GM18498 (cell line): Measurements from ENCODE around the gene HOXD3.

Experiments used
- ATAC-seq: cut with Tn5 transposase; IDR thresholded peaks from one replicate; pipeline ENCODE4 v1.9.1; 2021; ENCODE audit warnings: mild to moderate bottlenecking, moderate library complexity; ENCODE audit not compliant: unreplicated experiment

The HOXD3 gene

DNA sequence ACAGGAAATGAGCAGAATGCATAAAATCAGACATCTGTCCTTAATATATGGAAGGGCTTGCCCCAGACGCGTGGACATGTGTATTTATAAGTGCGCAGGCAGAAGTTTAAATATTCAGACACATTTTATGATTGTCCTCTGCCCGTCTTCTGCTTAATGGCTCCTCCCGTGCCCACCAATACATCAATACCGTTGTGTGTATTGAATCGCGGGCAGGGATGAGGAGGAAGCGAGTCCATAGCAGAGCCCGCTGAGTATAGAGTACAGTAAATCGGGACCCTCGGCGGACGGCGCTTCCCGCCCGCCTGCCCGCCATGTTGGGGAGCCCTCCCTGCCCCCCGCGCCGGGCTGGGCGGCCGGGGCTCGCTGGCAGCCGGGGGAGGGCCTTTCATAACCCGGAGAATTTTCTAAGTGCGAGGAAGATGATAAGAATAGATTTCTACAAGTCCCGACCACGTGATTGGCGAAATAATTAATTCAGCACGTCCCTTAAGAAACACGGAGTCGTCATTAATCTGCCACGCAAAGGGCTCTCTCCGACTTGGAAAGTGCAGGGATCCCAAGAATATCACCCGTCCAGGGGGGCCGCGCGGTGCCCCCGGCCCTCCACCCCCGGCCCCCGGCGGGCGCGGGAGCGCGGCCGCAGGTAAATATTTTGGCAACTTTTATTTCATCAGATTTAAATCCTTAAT lies at the start of gene HOXD3:
Gene HOXD3, plus strand, starts transcription at position 501 of the 692 bp plus-strand sequence. CDS start 11,808 bp downstream, outside the sequence.
- ATAC-seq = no peak

DNA sequence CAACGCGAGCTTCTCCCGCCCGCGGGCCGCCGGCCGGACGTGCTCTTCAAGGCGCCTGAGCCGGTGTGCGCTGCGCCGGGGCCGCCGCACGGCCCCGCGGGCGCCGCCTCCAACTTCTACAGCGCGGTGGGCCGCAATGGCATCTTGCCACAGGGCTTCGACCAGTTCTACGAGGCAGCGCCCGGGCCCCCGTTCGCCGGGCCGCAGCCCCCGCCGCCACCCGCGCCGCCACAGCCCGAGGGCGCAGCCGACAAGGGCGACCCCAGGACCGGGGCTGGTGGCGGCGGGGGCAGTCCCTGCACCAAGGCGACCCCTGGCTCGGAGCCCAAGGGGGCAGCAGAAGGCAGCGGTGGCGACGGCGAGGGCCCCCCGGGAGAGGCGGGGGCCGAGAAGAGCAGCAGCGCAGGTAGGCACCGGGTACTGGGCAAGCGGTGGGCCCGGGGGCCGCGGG lies 49.4 kb upstream of the HOXD3 start:
- no peak for ATAC-seq

DNA sequence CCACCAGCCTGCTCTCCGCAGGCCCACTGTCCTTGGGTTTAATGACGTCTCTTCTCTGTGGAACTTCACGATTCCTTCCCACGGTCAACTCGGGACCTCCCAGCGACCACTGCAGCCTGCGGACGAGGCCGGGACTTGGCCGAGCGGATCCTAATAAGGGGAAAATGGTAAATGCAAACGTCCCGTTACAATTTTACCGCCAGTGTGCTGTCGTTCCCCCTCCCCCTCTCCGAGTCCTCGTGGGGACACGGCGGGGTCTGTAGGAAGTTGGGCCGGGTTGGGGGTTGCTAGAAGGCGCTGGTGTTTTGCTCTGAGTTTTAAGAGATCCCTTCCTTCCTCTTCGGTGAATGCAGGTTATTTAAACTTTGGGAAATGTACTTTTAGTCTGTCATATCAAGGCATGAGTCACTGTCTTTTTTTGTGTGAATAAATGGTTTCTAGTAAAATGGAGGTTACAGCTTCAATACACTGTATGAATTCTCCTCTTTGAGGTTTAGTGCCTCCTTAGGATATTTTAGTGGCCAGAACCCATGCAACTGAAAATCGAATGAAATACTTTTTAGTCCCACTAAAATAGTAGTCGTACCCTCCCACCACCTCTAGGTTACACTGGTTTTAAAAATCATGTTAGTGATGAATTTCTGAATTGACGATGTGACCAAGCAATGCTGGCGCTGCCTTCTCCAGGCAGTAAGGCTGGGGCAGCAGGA lies 47.8 kb upstream of the HOXD3 start:
- no peak for ATAC-seq

DNA sequence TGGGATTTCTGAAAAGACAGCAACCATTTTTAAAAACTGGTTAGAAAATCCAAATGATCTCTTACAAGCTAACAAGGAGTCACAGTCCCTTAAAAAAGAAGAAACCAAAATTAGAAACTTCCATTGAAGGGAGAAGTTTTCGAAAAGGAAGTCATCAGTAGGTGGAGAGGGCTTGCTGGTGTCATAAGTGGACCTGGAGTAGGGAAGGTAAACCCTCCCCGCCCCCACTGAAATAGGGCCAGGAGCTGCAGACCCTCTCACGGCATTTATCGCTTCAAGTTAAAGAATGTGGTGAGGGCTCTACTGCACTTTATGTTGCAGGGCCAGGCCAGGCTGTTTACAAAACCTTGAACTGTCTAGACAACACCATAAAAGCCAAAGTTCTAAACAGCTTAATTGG lies 47.2 kb upstream of the HOXD3 start:
- ATAC-seq = no peak

DNA sequence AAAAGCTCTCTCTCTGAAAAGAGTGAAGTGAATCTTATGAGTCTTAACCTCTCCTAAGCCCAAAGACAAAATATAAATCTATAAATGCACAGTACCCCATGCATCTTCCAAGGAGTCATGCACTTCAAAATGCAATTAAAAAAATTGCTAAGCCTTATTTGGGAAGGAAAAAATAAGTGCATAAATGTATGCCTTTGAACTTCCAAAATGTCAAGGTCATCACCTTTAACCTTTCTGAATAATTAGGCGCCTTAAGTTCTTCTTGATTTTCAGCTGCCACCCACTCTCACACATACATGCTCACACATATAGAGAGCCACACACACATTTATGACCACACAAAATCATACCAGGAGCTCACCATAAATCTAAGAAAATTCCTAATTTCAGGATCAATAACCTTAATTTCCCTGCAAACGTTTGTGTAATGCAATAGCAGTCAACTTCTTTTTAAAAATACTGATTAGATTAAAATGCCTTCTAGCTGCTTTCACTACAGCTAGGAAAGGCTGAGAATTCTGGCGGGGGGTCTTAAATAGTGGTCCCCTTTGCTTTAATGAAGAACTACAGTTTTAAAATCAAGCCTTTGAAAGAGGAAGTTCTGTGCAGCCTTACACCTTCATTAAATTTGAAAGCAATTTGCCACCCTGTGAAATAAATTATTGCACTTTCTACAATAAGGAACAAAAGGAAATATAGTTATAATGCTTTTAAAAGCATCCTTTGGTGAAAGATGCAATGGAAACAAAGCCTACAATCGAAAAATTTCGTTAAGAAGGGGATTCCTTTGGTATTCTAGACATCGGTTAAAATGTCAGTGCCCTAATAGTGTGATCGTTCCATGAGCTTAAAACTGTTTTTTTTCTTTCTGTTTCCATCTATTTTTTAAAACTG lies 46.4 kb upstream of the HOXD3 start:
- ATAC-seq = no peak

DNA sequence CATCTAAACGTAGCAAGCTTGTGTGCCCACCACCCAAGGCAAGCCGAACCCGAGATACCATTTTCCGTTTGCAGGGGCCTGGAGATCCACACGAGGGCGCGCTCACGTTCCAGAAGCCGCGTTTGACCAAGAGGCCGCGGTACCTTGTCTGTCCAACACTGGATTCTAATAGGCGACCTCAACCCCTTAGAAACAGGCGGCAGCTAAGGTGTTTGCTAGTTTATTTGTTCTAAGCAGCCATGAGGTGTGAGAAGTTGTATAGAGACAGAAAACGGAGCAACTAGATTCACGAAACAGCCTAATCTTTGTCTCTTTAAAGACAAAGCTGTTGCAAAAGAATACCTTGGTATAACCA lies 45.8 kb upstream of the HOXD3 start:
- no peak for ATAC-seq

DNA sequence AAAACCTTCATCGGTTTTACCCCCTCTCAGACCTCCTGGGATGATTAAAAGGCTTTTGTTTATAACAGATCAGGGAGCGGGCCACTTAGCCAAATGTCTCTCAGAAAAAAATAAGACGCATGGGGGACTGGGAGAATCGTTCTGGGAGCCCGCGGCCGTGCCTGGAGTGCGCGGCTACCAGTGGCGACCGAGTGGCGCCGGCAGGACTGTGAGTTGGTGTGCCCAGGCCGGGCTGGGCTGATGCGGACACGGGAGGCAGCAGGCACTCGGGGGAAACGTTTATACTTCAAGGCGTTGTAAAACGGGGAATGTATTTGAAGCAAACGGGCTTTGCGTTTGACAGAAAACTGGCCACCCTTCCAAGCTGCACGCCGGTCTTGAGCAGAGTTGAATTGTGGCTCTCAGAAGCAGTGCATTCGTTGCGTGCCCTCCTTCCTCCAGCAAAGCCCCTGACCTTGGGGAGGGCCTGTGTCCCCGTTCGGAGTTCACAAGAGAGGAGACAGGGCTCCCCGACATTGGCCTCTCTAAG lies 45.2 kb upstream of the HOXD3 start:
- ATAC-seq = no peak

DNA sequence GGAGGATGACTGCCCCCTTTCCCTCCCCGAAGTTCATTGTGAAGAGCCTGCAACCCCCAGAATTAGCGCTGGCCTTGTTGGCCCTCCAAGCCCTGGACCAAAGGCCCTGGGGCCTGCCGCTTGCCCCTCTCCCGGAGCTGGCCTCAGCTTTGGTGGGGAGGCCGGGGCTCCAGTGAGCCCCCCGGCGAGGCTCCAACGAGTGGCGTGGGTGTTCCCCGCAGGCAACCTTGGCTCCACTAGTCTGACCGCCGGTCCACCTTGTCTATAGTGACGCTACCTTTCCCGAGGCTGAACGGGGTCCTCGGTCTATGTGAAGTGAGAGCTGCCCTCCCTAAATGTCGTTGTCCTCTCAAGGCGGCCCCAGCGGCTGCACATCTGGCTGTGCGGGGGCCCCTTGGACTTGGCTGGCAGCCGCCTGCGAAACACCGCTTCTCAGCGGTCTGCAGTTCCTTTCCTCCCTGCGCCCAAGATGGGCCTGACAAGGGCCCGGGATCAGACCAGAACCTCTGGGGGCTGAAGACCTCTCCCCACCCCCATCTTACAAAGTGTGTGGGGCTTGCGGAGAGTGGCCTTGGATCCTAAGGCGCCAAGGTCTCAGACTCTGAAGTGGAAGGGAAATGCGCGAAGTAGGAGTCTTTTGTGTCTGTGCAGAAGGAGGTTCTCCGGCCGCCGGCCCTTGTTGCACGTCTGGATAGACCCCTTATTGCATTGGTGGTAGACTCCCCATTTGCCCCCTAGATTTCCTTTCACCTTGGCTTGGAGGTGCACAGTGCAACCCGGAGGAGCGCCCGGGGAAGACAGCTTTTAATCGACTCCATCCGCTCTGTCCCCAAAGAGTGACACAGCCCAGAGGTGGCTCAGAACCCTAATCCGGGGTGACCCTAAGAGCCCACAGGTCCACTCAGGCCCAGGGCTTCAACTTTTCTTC lies 44.5 kb upstream of the HOXD3 start:
- ATAC-seq = no peak

DNA sequence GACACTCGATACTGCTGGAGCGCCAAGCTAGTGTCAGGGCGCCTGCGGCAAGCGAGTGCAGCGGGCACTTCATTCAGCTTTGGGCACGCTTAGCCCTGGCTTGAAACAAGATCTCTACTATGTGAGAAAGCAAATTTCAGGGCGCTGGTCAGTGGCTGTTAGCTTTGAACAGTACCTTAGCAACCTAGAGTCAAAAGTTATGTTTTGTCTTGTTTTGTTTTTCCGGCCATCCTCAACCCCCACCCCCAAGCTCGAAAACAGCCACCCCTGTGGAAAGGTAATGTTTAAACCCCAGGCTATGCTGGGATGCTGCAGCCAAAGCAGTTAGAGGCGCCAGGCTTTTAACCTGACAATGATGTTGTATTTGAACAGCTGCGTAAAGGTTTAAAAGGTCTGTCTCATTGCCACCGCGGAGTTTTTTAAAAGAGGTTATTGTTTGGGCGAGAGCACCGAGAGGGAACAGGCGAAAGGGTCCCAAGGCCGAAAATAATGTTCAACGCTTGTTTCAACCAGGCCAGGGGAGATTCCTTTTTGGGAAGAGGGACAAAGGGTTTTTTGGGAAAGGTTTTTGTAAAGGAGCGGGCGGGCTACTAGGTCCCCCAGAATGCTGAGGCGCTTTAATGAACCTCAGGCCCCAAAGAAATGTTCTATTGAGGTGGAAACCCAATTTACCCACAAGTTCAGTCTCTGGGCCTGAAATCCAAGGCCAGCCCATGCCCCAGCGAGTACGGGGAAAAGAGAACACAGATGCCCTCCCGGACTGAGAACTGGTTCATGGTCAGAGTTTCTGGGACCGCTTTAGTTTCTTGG lies 42.8 kb upstream of the HOXD3 start:
- ATAC-seq = no peak

DNA sequence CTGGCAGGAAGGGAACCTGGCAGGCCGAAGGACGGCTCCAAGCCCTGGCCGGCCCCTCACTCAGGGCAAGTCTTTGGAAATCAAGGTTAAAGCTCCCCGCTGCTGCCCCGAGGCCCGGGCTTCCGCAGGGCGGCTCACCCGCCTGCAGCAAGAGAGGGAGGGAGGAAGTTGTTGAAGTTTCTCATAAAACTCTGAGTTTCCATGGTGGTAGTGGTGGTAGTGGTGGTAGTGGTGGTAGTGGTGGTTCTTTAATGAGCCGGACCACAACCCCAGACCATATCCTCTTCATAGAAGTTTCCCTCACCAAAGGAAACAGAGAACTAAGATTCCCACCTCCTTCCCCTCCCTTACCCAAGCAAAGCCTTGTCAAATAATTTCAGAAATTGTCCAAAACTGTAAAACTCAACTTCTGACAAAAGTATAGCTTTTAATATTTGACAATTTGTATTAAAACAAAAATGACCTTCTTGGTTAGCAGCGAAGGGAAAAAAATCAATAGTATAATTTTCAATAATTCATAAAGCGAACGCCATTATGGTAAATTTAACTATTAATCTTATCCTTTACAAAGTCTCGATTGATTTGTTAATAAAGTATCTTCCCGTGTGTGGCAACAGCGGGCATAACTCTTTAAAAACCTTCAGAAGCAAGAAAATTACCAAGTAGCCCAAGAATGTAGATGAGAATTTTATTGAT lies 42.0 kb upstream of the HOXD3 start:
- no peak for ATAC-seq

DNA sequence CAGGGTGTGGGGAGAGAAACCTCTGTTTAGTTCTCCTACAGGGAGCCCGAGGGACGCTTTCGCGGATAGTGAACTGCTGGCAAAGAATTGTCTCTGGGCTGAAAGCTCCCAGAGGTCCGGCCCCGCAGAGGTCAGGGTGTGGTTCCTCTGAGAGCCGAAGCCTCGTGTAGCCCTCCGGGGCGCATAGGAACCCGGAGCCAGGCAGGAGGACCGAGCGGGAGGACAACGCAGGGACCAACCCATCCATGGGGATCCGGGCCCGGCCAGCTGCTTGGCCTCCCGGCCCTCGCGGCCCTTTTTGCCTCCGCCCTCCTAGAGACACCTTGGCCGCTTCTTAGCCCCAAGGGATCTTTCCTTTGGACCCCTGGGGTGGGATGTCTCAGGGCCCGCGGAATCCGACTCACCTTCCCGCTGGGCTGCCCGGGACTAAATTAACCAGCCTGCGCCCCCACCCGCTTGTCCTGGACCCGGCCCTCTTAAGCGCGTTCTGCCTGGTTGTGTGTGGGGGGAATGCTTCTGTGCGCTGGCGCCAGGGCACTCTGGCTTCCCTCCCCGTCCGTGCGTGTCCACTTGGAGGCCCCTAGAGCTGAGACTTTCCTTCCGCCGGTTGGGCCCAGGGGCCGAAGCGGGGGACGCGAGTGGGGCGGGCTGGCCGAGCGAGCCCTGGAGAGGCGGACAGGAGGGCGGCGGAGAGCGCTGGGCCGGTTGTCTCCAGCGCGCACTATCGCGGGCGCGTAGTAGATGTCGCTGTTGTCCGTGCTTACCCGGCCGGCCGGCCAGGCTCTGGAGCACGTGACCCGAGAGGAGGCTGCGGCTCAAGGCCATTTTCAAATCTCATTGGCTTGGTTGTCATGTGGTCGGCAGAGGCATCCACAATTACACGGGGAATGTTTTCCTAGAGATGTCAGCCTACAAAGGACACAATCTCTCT lies 41.0 kb upstream of the HOXD3 start, which contains the start of gene HOXD10:
Gene HOXD10, plus strand, starts transcription at position 896 of the 931 bp plus-strand sequence. CDS start 56 bp downstream, outside the sequence.
- ATAC-seq = no peak

DNA sequence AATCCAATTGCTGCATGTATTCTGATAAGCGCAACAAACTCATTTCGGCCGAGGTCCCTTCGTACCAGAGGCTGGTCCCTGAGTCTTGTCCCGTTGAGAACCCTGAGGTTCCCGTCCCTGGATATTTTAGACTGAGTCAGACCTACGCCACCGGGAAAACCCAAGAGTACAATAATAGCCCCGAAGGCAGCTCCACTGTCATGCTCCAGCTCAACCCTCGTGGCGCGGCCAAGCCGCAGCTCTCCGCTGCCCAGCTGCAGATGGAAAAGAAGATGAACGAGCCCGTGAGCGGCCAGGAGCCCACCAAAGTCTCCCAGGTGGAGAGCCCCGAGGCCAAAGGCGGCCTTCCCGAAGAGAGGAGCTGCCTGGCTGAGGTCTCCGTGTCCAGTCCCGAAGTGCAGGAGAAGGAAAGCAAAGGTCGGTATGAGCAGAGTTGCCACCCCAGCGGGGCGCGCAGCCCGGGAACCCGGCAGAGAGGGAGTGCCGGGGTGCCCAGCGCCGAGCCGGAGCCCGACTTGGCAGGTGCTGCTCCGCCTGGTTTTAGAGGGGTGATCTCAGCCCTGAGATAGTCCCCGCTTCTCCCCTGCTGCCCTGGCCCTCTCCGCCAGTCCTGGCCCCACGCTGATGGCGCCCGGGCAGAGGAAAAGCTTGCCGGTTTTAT lies 39.8 kb upstream of the HOXD3 start:
- no peak for ATAC-seq

DNA sequence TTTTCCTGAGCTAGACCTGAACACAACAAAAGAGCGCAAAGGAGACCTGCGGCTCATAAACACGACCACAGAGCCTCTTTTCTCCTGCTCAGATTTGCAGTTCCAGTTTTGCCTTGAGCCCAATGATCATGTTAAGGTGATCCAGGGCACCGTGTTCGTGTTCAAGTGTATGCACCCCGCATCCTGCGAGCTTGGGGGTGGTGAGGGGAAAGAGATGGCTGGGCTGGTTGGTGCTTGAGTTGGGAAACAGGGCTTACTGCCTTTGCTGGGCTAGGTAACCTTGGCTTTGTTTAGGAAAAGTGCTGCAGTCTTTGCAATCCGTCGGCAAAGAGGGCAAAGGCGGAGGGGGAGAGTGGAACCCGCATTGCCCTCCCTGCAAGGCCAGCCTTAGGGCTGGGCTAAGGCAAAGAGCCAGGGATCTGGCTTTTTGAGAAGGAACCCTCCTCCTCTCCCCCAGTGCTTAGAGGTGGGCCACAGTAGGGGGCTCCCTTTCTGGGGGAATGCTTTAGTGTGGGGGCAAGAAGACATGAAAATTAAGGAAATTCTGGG lies 39.2 kb upstream of the HOXD3 start:
- no peak for ATAC-seq

DNA sequence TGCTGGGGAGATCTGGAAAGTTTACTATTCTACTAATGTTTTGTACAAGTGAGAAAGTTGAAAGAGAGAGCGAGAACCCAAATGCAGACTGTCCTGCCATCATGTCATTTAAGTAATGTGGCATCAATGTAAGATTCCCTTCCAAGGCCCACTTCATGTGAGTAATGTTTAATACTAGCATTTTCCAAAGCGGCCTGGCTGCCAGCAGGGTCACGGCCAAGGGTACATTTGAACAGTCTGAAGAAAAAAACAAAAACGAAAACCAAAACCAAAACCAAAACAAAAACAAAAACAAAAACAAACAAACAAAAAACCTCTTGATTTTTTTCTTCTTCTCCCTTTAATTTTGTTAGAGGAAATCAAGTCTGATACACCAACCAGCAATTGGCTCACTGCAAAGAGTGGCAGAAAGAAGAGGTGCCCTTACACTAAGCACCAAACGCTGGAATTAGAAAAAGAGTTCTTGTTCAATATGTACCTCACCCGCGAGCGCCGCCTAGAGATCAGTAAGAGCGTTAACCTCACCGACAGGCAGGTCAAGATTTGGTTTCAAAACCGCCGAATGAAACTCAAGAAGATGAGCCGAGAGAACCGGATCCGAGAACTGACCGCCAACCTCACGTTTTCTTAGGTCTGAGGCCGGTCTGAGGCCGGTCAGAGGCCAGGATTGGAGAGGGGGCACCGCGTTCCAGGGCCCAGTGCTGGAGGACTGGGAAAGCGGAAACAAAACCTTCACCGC lies 38.3 kb upstream of the HOXD3 start:
- ATAC-seq = no peak

DNA sequence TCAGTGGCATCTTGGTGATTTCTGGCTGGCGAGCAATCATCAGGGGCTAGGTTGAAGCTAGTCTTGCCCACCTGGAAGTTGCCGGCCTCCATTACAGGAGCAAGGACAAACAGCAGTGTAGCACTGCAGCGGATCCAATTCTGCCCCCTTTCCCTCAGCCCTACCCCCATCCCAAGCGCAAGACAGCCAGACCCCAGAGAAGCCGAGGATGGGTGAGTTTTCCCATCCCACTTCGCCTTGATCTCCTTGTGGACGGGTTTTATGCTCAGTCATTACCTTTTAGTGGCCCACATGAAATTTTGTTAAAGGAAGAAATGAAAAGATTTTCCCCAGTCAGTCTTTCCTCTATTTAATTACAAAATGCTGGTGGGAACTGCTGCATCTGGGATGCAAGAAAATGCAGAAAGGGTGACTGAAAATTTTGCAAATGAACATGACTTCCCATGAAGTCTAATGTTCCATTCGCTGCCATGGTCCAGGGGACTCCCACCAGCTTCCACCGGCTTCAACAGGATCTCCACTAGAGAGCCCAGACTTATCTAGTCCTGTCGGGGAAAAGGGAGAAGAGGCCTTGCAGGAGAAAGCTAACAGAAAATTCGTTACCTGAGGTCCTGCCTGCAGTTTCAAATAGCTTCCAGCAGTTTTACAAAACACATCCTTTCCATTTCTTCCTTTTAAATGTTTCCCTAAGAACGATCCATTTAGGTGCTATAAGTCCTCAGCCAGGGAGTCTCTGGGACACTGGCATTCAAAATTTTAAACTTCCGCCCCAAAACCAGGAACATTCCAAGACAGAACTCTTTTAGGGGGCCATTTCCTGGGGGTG lies 36.5 kb upstream of the HOXD3 start:
- ATAC-seq = no peak
